ENCODE measurements around the gene BRD3OS. TPM values are rescaled to one million over a fixed set of nuclear protein-coding genes. Genes with fewer than 3 reads are reported as not detected.

Gene BRD3OS
- total RNA-seq, 1 experiment from 2014 or later, result 13.5 TPM

DNA sequence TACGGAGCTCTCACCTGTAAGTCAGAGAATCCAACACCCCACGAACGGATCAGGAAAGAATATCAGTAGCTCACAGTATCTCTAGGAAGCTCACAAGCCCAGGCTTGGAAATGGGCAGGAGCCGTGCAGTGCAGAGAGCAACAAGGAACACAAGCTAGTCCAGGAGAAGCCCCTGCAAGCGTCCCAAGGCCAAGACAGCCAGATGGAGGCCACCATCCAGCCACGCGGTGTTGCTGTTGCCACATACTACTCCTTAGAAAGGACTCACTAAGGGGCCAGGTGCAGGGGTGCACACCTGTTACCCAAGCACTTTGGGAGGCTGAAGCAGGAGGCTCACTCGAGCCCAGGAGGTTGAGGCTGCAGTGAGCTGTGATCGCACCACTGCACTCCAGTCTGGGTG is 17.7 kb upstream of the BRD3OS start:
- Histone ChIP-seq H3K27ac (ENCODE audit: low read depth, low read length, poor library complexity, severe bottlenecking) (no peak overlapping the region), H3K36me3 (ENCODE audit: insufficient read depth, low read length, poor library complexity, severe bottlenecking) (no peaks in the 10 kb centered on the region), H3K4me1 (ENCODE audit: insufficient read depth, low read length, poor library complexity, severe bottlenecking) (no peaks in the 10 kb centered on the region), H3K27me3 (replicated peaks; ENCODE audit: insufficient read depth, low read depth, low read length, poor library complexity) (no peaks in the 10 kb centered on the region), H3K4me3 (ENCODE audit: low read depth, low read length, poor library complexity, severe bottlenecking) (no peak overlapping the region), H3K9me3 (ENCODE audit: low read depth, low read length, poor library complexity, severe bottlenecking) (no peaks in the 10 kb centered on the region)
- TF ChIP-seq, protein P1, sequence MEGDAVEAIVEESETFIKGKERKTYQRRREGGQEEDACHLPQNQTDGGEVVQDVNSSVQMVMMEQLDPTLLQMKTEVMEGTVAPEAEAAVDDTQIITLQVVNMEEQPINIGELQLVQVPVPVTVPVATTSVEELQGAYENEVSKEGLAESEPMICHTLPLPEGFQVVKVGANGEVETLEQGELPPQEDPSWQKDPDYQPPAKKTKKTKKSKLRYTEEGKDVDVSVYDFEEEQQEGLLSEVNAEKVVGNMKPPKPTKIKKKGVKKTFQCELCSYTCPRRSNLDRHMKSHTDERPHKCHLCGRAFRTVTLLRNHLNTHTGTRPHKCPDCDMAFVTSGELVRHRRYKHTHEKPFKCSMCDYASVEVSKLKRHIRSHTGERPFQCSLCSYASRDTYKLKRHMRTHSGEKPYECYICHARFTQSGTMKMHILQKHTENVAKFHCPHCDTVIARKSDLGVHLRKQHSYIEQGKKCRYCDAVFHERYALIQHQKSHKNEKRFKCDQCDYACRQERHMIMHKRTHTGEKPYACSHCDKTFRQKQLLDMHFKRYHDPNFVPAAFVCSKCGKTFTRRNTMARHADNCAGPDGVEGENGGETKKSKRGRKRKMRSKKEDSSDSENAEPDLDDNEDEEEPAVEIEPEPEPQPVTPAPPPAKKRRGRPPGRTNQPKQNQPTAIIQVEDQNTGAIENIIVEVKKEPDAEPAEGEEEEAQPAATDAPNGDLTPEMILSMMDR (conservative IDR thresholded peaks at IDR 0.05; ENCODE audit: low read depth, low read length), result no peak
- TF ChIP-seq EZH2 (IDR thresholded peaks at IDR 0.05; ENCODE audit: borderline replicate concordance, low read depth, low read length, poor library complexity, severe bottlenecking), result no peak
- ChIA-PET POLR2A (ENCODE audit: low non-redundant PET) (no interaction called here), CTCF (no interaction called here)
- BruUV-seq (replicated peaks), result no TSS peak
- intact Hi-C loops (cut with micrococcal nuclease; ENCODE audit: unreplicated experiment), result no loop called here
- no peak for DNase-seq (ENCODE audit: low spot score)

DNA sequence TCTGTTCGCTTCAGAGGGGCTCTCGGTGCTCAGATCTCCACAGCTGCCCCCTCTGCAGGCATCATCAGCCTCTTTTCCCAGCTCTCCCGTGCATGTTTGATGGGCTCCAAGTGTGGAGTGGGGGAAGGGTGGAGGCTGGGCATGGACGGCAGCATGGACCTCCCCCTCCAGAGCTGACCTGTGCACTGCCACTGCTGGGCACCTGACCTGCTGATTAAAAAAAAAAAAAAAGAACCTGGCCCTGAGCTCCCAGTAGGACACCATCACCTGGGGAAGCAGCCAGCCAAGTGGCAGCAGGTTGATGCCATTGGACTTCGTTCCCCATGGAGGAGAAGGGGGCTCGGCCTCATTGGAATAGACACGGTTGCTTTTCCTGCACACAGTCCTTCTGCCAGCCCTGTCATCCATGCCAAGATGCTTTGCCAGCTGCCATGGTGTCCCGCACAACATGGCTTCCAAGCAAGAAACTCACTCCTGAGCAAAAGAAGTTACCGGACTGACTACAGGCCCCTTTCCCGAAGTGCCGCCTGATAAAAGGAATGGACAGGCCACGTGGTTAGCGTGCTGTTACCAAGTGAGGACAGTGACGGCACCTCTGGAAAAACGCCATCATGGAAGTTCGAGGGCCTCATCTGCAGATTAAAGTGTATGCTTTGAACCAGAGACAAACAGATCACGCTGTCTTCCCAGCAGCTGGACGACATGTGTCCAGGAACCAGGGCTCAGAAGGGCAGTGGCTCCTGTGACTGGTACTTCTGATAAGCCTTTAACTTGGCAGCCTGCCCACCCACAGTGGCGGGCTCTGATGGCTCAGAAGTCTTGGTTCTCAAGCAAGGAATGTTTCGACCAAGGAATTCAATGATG is 14.7 kb upstream of the BRD3OS start:
- H3K9me3 ChIP-seq (ENCODE audit: low read depth, low read length, poor library complexity, severe bottlenecking), result peaks cover 7% of the 10 kb centered on the region
- H3K27ac ChIP-seq (ENCODE audit: low read depth, low read length, poor library complexity, severe bottlenecking), result no peak overlapping the region
- intact Hi-C loops (cut with micrococcal nuclease; ENCODE audit: unreplicated experiment), result no loop called here
- no TSS peak for BruUV-seq (replicated peaks)
- H3K27me3 ChIP-seq (replicated peaks; ENCODE audit: insufficient read depth, low read depth, low read length, poor library complexity), result no peaks in the 10 kb centered on the region
- CTCF ChIA-PET, result no interaction called here
- TF ChIP-seq, protein P1 (conservative IDR thresholded peaks at IDR 0.05; ENCODE audit: low read depth, low read length), result no peak
- no peak for TF ChIP-seq EZH2 (IDR thresholded peaks at IDR 0.05; ENCODE audit: borderline replicate concordance, low read depth, low read length, poor library complexity, severe bottlenecking)
- H3K4me3 ChIP-seq (ENCODE audit: low read depth, low read length, poor library complexity, severe bottlenecking), result no peak overlapping the region
- no peaks in the 10 kb centered on the region for H3K4me1 ChIP-seq (ENCODE audit: insufficient read depth, low read length, poor library complexity, severe bottlenecking)
- POLR2A ChIA-PET (ENCODE audit: low non-redundant PET), result no interaction called here
- DNase-seq (ENCODE audit: low spot score), result no peak
- no peaks in the 10 kb centered on the region for H3K36me3 ChIP-seq (ENCODE audit: insufficient read depth, low read length, poor library complexity, severe bottlenecking)

DNA sequence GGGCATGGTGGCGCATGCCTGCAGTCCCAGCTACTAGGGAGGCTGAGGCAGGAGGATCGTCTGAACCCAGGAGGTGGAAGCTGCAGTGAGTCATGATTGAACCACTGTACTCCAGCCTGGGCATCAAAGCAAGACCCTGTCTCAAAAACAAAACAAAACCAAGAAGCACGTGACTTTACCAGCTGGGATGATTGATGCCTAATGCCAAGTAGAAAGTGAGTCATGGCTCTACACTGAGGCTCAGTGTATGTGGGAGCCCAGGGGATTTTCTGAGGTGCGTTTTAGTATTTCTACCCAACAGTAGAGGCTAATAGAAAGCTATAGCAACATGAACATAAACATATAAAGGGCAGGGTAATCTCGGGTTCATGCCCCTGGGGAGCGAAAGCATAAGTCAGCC is 13.9 kb upstream of the BRD3OS start:
- TF ChIP-seq, protein P1 (conservative IDR thresholded peaks at IDR 0.05; ENCODE audit: low read depth, low read length), result no peak
- TF ChIP-seq EZH2 (IDR thresholded peaks at IDR 0.05; ENCODE audit: borderline replicate concordance, low read depth, low read length, poor library complexity, severe bottlenecking), result no peak
- POLR2A ChIA-PET (ENCODE audit: low non-redundant PET), result no interaction called here
- CTCF ChIA-PET, result no interaction called here
- H3K4me3 ChIP-seq (ENCODE audit: low read depth, low read length, poor library complexity, severe bottlenecking), result no peak overlapping the region
- H3K27ac ChIP-seq (ENCODE audit: low read depth, low read length, poor library complexity, severe bottlenecking), result no peak overlapping the region
- H3K36me3 ChIP-seq (ENCODE audit: insufficient read depth, low read length, poor library complexity, severe bottlenecking), result no peaks in the 10 kb centered on the region
- peaks cover 7% of the 10 kb centered on the region for H3K9me3 ChIP-seq (ENCODE audit: low read depth, low read length, poor library complexity, severe bottlenecking)
- intact Hi-C loops (cut with micrococcal nuclease; ENCODE audit: unreplicated experiment), result no loop called here
- no peaks in the 10 kb centered on the region for H3K4me1 ChIP-seq (ENCODE audit: insufficient read depth, low read length, poor library complexity, severe bottlenecking)
- no TSS peak for BruUV-seq (replicated peaks)
- no peak for DNase-seq (ENCODE audit: low spot score)
- no peaks in the 10 kb centered on the region for H3K27me3 ChIP-seq (replicated peaks; ENCODE audit: insufficient read depth, low read depth, low read length, poor library complexity)
